GM19372 (cell line): Measurements from ENCODE around the gene SIGLEC9.

Experiments used
- ATAC-seq: cut with Tn5 transposase; IDR thresholded peaks from one replicate; pipeline ENCODE4 v1.9.1; 2021; ENCODE audit warnings: mild to moderate bottlenecking, low read depth, moderate library complexity; ENCODE audit not compliant: unreplicated experiment

Gene SIGLEC9

DNA sequence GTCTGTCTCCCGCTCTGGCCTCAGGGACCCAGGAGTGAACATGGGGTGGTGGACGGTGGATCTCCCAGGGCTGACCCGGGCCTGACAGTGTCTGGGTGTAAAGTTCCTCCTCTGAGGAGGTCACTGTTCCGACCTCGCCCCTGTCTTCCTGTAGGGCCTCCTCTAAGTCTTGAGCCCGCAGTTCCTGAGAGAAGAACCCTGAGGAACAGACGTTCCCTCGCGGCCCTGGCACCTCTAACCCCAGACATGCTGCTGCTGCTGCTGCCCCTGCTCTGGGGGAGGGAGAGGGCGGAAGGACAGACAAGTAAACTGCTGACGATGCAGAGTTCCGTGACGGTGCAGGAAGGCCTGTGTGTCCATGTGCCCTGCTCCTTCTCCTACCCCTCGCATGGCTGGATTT lies at the start of gene SIGLEC9:
Gene SIGLEC9, plus strand, starts transcription at position 178 of the 400 bp plus-strand sequence. Its CDS starts 69 bp downstream, at position 247.
- ATAC-seq, result no peak

DNA sequence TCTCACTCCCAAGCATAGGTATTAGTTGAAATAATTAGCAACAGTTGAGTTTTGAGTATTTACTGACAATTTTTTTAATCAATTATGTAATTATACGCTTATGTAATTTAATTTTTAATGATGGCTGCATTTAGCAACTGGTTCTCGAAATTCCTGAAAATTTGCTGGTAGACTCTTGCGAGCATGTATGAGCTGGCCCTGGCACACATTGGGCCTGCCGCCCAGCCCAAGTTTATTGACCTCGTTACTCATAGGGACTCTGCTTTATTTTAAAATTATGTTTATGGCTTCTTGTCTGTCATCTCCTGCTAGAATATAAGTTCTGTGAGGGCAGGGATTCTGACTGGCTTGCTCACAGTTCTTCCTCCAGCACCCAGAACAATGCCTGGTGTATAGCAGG lies 48.7 kb upstream of the SIGLEC9 start:
- no peak for ATAC-seq

DNA sequence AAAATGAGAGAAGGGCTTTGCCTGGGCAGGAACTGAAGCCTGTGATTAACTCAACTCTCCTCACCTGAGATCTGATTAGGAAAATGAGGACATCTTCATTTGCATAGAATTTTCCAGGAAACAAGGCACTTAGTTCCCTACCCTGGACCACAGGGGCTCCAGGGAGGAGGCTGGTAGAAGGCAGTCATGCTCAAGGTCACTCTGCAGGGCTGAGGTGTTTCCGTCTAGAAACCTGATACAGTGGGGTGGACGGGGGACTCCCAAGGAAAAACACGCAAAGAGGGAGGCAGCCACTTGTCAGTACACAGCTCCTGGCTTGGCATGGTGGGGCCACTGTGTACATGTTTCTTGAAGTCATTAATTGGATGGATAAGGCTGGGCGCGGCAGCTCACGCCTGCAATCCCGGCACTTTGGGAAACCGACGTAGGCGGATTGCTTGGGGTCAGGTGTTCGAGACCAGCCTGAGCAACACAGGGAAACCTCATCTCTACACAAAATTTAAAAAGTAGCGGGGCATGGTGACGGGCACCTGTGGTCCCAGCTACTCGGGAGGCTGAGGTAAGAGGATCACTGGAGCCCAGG lies 48.0 kb upstream of the SIGLEC9 start:
- no peak for ATAC-seq

DNA sequence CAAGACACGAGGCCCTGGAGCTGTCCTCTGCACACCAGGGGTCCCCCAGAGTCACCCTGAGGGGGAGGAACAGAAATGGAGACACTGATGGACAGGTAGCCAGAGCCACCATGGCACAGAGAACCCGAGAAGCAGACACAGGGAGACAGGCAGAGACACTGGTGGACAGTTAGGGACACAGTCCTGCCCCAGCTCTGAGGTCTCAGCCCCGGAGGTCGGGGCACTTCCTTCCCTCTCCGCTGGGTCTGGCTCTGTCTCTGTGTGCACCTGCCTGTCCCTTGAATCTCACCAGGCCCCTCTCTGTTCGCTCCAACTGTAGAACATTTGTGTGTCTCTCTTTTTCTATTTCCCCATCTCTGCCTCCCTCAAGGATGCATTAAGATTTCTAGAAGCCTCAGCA lies 46.6 kb upstream of the SIGLEC9 start:
- ATAC-seq, result no peak

DNA sequence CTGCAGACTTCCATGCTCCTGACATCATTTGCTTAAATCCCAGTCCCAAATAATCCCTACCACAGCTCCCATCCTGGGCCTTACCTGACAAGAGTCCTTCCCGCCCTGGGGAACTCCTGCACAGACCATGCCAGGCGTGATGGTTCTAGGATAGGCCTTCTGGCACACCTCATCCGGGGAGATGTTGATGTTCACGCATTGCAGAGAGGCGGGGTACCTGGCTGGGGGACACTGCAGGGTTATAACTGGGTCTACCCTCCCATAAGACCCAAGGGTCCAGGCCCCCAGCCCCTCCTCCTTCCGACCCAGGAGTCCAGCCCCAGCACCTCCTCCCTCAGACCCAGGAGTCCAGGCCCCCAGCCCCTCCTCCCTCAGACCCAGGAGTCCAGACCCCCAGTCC lies 46.0 kb upstream of the SIGLEC9 start:
- ATAC-seq, result no peak

DNA sequence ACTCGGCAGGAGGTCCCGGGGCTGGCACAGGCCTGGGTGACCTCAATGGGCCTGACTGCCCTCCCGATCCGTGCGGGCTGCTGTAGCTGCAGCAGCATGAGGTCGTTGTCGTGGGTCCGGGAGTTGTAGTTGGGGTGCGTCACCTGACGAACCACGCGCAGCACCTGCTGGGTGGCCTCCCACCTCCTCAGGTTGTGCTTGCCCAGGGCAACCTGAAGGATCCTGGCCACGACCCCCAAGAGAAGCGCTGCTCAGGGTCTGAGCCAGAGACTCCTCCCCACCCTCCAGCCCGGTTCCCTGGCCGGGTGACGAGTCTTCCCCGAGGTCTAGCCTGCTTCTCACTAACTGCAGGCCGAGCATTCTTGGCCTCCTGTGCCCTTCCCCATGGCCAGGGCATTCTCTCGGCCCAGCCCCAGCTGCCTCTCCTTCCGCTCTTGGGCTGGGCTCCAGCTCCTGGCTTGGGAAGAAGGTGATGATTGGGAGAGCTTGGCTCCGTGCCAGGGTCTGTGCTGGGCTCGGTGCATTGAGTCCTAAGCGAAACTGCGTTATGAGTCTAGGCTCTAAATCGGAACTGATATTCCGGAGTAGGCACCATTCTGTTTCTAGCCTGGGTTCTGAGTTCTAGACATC lies 45.1 kb upstream of the SIGLEC9 start:
- no peak for ATAC-seq

DNA sequence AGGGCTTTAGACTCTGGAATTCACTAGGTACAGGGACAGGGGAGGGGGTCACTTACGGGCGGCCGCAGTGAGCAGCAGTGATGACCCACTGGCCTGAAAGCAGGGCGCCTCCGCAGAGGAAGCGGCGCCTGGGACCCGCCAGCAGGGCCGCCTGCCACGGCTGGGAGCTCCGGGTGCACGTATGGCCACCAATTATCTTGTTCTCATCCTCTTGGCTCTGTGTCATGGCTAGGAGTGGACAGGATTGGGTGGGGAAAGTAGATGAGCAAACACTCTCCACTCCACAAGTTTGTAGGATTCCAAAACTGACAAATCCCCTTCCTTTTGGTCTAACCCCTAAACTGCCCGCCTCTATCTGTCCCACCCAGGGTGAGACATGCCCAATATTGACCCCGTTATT lies 43.2 kb upstream of the SIGLEC9 start:
- ATAC-seq, result no peak

DNA sequence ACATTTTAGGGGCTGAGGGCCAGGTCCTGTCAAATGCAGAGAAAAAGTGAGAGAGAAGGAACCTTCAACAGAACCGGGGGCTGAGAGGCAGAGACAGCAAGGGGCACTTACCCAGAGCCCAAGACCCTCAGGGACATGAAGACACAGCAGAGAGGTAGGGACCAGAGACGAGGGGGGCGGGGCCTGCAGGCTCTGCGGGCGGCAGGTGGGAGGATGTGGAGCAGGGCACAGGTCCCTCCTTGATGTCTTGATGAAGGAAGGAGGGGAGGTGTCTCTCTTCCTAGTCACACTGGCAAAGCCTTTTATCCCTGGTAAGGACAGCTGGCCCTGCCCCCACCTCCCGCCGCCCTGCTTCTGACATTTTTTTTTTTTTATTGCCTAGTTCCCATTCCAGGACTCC lies 42.1 kb upstream of the SIGLEC9 start, which contains the start of gene KLK14:
Gene KLK14, minus strand, starts transcription at position 277 of the 400 bp plus-strand sequence. Its CDS starts 273 bp downstream, at position 4.
- ATAC-seq, result no peak

DNA sequence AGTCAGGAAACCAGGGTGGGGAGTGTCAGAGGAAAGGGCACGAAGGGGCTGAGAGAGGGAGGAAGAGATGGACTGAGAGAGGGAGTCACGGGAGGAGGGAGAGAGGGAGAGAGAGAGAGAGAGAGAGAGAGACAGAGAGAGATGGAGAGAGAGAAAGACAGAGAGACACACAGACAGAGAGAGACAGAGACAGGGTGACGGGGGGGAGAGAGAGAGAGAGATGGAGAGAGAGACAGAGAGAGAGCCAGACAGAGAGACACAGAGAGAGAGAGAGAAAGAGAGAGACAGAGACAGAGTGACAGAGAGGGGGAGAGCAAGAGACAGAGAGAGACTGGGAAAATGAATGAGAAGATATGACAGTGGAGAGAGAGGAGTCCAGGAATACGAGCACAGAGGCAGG lies 41.5 kb upstream of the SIGLEC9 start:
- ATAC-seq, result no peak

DNA sequence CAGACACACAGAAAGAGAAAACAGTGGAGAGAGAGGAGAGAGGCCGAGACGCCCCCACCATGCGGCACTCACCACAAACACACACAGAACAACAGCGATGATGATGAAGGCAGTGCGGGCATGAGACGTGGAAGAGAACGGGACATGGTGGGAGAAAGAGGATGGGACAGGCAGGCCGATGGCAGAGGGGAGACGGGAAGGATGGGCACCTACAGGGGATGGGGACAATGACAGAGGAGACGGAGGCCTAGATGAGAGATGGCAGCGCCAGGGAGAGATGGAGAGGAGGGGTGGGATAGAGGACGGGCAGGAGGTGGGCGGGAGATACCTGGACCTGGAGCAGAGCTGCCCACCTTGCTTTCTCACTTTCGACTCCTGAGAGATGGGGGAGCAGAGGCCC lies 40.9 kb upstream of the SIGLEC9 start:
- ATAC-seq, result no peak

DNA sequence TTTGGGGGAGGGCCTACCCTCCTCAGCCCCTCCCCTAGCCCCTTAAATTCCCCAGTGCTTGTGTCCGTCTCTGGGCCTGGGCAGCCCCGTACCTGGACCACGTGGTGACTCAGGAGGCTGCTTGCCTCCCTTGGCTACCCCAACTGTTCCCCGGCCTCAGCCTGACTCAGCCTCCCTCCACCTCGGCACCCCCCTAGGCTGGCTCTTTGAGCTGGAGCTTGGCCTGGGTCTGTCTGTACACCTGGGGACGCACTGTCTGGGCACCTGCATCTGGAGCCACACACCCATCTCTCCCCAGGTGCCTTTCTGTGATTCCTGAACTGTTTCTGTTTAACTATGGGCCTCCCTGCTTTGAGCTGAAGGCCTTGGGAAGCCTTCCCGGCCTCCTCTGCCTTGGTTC lies 40.2 kb upstream of the SIGLEC9 start:
- ATAC-seq, result no peak

DNA sequence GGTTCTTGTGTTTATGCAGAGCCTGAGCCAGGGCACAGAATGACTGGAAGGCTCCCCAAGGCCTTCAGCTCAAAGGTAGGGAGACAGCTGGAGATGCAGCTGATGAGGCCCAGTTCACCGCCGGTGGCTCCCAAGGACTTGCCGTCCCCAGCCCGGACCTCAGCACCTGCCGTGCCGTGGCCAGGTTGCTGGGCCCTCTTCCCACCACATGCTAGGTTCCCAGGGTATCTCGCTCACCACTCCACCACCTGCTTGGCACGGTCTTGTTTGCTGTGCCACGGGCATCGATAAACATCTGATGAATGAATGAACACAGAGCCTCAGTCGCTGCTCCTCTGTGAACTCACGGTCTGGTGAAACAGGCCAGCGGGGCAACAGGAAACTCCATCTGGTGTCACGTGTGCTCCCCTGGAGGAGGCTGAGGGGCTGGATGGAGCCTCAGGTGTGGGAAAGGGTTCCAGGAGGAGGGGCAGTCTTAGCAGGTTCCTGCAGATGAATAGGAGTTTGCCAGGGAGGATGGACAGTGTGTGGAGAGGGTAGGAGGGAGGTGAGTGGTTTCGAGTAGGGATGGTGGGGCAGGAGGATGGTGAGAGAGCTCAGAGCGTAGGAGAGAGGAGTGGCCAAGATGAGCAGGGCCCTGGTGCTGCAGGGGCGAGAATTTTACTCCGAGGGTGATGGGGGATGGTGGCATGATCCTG lies 38.4 kb upstream of the SIGLEC9 start:
- no peak for ATAC-seq

DNA sequence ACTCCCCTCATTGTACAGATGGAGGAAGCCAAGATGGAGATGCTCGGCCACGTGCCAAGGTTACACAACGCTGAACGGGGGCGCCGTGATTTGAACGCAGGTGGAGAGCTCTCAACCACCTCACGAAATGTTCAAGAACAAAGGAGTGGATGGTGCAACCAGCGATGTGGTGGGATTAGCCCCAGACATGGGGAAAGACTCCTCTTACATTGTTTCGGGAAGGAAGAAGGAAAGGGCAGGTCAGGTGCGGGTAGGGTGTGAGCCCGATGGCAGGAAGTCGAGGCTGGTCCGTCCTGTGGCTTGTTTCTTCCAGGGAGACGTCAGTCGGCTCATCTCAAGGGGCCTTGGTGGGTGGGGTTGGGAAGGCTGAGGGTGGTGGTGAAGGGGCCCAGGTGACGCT lies 34.9 kb upstream of the SIGLEC9 start:
- ATAC-seq, result no peak

DNA sequence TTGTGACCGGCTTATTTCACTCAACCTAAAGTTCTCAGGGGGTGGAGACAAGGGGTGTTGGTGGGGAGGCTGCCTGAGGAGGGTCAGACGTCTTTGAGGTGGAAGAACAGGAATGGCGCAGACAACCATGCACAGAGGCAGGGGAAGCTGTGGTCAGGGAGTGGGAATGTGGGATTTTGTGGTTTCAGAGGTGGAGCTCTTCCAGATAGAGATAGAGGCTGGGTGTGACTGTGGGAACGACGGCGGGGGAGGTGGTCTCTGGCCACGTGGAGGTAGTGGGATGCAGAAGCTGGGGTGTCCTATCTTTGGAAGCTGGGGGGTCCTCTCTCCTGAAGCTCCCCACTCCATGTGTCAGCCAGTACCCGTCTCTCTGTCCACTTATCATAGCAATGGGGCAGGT lies 34.2 kb upstream of the SIGLEC9 start:
- no peak for ATAC-seq

DNA sequence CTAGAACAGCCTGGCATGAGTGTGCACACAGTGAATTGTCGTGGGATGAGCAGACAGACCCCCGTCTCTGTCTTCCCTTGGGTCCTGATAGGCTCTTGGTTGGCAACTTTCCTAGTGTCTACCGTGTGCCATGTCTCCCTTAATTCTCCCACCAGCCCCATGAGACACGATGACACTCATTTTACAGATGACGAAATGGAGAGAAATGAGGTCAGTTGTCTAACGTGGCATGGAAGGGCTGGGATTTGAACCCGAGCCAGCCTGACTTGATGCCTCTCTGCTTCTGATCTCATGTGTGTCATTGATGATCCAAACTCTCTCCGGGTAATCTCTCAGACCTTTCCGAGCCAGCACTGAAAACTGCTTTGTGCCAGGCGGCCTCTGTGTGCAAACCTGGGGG lies 33.6 kb upstream of the SIGLEC9 start:
- no peak for ATAC-seq

DNA sequence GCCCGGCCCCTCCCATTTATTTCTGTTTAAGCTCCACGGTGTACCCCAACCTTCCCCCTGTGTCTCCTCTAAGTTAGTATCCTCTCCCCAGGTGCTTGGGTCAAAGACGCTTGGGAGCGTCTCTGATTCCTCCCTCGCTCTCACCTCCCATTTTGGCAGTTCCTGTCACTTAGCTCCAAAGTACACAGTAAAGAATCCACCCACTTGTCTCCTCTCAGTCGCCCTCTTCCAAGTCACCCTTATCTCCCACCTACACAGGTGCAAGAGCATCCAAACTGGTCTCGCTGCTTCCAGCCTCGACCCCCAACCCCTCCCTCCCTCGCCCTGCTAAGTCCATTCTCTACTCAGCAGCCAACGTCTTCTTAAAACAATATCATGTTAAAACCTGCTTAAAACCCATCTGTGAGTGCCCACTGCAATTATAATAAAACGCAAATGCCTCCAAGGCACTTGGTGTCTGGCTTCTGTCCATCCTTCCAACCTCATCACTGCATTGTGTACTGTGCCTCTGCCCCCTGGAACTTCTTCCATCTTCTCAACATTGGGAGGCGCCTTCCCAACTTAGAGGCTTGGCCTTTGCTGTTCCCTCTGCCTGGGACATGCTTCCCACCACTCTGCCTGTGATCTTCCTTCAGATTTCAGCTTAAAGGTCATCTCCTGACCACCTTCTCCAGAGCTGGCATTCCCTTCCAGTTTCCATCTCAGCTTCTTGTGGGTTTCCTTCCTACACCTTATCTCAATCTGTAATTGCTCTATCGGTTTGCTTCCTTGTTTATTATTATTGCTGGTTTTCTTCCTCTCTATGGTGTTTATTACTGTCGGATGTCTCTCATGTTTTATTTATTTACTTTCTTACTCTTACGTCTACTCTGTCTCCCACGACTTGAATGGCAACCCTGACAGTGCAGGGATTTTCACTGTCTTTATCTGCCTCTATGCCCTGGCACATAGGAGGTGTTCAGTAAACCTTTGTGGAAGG lies 32.5 kb upstream of the SIGLEC9 start:
- no peak for ATAC-seq

DNA sequence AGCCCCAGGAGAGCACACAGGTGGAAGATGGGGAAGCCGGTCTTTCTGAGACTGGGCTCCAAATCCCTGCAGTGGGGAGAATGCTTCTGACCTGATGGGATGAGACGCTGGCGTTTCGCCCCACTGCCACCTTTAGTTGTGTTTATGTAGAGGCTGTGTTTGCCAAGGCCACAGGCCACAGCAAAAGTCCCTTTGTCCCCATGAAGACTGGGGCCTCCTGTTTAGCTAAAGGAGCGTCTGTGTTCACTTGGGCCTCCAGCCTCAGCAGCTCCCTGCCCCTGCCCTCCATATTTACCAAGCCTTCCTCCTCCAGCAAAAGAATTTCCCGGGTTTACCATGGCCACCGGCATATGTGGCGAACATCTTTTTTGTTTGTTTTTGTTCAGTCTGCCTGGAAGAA lies 31.6 kb upstream of the SIGLEC9 start:
- no peak for ATAC-seq

DNA sequence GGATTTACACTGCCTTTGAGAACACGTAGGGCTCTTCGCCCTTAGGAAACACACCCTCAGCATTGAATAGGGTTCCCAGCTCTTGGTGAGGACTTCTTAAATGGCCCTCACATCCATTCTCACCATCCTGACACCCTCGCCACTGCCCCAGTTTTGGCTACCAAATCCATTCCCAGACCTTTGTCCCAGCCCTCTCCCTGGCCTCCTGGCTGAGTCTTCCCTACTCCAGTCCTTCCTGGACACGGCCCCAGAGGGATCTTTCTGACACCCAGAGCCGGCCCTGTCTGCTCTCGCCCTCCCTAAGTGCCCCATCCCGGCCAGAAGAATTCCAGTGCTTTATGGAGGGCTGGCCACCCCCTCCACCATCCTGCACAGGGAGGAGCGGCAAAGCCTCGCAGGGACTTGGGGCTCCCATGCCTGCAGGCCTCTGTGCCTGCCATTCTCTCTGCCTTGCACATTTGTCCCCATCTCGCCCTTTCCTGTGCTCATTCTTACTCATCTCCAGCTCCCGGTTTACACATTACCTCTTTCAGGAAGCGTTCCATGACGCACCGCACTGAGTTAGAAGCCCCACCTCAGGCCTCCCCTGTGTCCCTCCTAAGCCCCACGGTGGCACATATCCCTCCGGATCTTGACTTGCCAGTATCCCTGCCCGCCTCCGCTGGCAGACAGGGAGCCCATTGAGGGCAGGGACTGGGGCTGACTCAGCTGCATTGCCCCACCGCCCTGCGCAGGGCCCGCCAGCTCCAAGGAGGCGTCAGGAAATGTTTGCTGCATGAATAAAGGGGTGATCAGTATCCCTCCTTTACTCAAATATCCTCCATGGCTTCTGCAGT lies 31.0 kb upstream of the SIGLEC9 start:
- ATAC-seq, result no peak

DNA sequence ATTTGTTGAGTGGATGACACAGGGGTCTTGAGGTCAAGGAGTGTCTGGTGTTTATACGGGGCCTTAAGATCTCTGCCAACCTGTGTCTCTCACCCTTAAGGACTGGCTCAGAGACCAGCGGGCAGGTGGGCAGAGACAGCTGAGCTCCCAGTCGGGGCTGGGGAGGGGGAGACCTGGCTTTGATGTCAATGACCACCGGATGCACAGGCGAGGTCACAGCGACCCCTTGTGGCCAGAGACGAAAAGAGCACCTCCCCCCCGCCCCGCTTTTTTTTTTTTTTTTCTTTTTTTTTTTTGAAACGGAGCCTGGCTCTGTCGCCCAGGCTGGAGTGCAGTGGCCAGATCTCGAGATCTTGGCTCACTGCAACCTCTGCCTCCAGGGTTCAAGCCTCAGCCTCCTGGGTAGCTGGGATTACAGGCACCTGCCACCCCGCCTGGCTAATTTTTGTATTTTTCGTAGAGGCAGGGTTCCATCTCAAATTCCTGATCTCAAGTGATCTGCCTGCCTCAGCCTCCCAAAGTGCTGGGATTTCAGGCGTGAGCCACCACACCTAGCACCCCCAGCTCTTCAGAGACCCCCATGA lies 29.9 kb upstream of the SIGLEC9 start:
- no peak for ATAC-seq
